Erythroblast (primary cell): ENCODE data around the gene PLXNA2.
A peak's percentile ranks its signal among the peaks of the same experiment; 100 is the strongest.

Experiments
- DNase-seq, 2 experiments: peaks; one replicate each; lab custom pipeline; 2025; lab: John Stamatoyannopoulos, UW
- GATA1 ChIP-seq: IDR thresholded peaks from 2 replicates; pipeline ENCODE4 v1.6.1; 2011; ENCODE audit warnings: low read depth, mild to moderate bottlenecking, control low read depth, low read length, moderate library complexity
- POLR2A ChIP-seq: IDR thresholded peaks from 2 replicates; pipeline ENCODE4 v1.6.1; 2011; ENCODE audit warnings: mild to moderate bottlenecking, low read length

PLXNA2 gene, protein sequence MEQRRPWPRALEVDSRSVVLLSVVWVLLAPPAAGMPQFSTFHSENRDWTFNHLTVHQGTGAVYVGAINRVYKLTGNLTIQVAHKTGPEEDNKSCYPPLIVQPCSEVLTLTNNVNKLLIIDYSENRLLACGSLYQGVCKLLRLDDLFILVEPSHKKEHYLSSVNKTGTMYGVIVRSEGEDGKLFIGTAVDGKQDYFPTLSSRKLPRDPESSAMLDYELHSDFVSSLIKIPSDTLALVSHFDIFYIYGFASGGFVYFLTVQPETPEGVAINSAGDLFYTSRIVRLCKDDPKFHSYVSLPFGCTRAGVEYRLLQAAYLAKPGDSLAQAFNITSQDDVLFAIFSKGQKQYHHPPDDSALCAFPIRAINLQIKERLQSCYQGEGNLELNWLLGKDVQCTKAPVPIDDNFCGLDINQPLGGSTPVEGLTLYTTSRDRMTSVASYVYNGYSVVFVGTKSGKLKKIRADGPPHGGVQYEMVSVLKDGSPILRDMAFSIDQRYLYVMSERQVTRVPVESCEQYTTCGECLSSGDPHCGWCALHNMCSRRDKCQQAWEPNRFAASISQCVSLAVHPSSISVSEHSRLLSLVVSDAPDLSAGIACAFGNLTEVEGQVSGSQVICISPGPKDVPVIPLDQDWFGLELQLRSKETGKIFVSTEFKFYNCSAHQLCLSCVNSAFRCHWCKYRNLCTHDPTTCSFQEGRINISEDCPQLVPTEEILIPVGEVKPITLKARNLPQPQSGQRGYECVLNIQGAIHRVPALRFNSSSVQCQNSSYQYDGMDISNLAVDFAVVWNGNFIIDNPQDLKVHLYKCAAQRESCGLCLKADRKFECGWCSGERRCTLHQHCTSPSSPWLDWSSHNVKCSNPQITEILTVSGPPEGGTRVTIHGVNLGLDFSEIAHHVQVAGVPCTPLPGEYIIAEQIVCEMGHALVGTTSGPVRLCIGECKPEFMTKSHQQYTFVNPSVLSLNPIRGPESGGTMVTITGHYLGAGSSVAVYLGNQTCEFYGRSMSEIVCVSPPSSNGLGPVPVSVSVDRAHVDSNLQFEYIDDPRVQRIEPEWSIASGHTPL (N-terminal part only)

DNA sequence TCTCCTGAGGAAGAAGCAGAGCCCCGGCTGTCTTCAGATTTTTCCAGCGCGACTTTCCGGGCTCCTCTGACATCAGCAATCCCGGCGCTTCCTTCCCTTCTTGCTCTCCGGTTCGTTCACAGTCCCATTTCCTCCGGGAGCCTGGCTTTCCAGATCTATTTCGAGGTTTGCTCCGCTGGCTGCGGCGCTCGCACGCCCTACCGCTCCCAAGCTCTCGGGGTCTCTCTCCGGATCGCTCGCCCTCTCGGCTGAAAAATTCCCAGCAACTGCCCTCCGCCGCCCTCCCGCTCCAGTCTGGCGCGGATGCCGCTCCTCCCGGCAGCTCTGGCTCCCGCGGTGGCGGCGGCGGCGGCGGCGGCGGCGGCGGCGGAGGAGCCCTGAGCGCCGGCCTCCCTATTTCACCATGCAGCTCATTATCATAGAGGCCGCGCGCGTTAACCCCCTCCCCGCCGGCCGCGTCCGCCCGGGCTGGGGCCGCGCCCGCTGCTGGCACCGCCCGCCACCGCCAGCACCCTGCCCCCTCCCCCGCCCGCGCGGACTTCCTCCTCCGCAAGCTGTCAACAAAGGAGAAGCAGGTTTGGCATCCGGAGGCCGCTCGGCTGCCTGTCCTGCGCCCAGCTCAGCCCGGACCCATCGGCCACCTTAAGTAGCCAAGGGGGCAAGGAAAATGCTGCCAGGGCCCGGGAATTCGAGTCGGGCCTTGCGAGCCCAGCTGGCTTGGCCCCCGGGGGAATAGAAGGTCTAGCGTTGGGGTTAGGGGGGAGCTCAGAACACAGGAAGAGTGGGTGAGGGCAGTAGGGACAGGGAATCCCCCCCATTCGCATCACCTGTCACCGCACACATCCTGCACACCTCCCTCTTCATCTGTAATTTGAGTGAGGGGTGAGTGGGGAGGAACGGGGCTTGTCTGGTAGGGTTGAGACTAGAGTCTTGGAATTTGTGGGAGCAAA, at the start of gene PLXNA2:
Gene PLXNA2, minus strand, starts transcription at position 418 of the 950 bp plus-strand sequence. CDS start 26,462 bp downstream, outside the sequence.
- no peak for TF ChIP-seq POLR2A
- TF ChIP-seq GATA1 = no peak
- DNase-seq = peak; percentile 62 to 76

DNA sequence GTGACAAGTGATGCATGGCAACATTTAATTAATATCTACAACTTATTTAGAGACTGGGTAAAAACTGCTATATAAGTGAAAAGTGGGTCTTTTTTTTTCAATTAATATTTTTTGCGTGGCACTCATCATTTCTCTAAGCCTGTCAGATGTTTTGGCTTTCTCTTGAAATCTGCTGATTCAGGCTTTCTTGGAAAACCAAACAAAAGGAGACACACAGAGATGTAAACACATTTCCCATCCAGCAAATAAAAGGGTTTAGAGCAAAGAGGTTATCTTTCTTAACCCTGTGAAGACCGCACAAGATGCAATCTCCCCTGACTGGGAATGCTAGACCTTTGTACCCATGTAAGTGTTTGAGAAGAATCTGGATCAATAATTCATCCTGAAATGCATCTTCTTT, 48.7 kb upstream of the PLXNA2 start:
- DNase-seq = no peak
- TF ChIP-seq POLR2A (no peak), GATA1 (no peak)

DNA sequence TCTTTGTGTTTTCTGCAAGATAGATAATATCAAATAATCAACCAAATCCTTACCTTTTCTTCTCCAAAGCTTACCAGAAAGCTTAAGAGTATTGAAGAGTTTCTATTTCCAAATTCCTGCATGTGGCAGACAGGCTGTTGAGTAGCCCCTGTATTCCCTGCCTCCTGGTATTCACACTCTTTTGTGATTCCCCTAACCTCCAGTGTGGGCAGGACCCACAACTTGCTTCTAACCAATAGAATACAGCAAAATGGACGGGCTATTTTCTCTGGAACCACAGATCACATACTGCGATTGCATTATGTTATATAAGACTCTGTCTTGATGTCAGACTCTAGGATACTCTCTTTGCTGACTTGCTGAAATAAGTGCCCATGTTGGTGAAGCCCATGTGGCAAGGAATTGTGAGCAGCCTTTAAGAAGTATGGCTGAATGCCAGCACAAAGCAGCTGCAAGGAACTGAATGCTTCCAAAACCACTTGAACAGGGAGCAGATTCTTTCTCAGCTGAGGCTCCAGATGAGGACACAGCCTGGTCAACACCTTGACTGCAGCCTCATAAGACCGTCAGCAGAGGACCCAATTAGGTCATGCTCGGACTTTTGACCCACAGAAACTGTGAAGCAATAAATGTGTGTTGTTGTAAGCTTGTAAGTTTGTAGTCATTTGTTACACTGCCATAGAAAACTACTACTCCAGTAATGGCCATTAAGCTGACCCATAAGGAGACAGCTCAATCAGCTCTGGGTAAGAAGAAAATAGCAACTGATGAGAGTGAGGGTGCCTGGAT, 47.9 kb upstream of the PLXNA2 start:
- no peak for DNase-seq
- no peak for TF ChIP-seq POLR2A
- no peak for TF ChIP-seq GATA1

DNA sequence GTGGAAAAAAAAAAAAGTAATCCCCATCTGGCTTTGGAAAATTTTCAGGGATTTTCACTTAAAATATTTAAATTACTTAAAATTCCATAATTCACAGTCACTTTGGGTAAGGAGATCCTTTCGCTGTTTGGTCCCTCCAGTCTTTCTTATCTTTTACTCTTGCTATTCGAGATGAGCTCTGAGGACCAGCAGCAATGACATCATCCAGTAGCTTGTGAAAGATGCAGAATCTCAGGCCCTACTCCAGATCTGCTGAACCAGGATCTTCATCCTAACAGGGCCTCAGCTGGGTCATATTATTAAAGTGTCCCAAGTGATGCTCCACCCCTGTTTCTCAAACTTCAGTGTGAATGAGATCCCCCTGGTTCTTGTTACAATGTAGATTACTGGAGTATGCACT, 46.9 kb upstream of the PLXNA2 start:
- TF ChIP-seq POLR2A = no peak
- no peak for TF ChIP-seq GATA1
- DNase-seq = no peak

DNA sequence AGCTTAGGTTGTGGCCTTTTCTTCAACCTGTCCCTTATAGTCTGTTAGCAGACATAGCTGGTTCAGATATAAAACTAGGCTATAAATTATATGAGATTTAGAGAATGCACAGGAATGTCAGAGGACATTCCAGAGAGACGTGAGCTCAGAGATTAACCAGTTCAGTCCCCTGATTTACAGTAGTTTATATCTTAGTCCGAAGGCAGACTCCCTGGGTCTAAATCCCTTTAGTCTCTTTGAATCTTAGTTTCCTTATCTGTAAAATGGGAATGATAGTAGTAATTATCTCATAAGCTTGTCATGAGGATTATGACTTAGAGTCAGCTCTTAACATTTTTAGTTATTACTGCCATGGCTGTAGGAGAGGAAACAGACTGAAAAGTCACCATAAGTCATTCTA, 45.5 kb upstream of the PLXNA2 start:
- TF ChIP-seq GATA1 = no peak
- no peak for TF ChIP-seq POLR2A
- DNase-seq = no peak

DNA sequence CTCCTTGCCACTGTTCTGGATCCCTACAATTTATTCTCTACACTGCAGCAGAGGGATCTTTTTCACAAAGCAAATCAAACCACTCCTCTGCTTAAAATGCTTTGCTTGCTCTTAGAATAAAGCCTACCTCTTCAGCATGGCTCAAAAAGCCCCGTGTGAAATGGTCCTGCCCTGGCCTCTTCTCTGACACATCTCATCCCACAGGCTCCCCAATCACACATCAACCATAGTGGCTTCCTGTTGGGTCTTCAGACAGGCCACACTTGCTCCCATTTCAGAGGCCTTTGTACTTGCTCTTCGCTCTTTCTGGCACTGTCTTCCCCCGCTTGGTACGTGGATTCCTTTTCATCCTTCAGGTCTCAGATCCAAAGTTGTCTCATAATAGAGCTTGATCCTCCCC, 44.3 kb upstream of the PLXNA2 start:
- TF ChIP-seq POLR2A = no peak
- TF ChIP-seq GATA1 = no peak
- DNase-seq = no peak

DNA sequence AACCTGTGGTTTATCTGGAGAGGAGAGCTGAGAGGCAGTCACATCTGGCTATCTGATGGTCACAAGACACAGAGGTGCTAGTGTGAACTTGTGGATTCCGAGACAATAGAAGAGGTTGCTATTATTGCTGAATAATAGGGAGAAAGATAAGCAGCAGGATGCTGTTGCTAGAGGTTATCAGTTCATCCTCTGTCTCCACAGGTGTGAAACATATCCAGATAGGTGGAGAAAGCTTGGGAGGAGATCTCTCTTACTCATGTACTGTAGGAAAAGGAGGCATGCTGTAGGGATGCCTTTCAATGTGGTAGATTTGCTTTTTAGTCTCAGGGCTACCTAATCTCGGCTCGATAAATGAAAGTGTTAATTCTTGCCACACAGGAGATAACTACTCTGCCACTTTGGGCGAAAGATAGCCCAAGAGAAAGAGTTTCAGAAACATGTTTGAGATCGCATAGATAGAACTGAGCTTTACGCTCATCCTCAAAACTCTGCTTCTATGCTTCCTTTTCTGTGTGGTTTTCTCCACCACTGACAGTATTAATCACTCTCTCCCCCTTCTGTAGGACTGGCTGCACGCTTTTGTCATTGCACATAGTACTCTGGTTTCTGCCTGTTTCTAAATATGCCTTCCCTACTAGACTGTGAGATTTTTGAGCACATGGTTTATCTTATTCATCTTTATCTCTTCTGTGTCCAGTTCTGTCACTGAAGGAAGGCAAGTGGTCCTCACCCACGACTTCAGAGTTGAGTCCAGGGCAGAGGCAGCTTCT, 36.7 kb upstream of the PLXNA2 start:
- no peak for DNase-seq
- no peak for TF ChIP-seq GATA1
- TF ChIP-seq POLR2A = no peak

DNA sequence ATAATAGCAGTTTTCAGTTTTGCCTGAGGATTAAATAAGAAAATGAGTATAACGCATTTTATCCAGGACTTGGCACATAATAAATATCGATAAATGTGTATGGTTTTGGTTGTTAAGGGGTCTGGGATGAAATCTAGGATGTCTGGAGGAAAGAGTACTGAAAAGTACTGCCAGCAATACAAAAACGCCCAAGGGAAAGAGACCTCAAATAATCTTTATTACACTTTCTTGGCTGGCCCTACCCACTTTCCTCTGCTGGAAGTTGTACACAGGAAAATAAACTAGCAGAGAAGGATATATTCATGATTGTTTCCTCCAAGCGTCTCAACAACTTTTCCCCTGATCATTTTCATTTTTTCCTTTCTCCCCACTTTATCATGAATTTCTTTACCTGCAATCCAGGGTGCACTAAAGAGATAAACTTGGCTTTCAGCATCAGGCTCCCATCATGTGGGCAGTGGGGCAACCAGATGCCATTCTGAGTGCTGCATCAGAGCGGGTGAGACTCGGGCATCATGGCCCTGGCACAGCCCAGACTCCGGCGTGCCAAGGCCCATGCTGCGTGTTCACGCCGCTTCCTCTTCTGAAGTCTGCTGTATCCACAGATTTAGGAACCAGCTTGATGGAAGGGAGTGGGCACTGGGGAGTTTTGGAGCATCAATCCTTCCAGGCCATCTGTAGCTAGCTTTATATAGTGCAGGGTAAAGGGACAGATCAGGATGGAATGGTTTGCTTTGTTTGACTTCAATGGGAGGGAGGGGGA, 35.8 kb upstream of the PLXNA2 start:
- TF ChIP-seq GATA1 (no peak), POLR2A (no peak)
- no peak for DNase-seq

DNA sequence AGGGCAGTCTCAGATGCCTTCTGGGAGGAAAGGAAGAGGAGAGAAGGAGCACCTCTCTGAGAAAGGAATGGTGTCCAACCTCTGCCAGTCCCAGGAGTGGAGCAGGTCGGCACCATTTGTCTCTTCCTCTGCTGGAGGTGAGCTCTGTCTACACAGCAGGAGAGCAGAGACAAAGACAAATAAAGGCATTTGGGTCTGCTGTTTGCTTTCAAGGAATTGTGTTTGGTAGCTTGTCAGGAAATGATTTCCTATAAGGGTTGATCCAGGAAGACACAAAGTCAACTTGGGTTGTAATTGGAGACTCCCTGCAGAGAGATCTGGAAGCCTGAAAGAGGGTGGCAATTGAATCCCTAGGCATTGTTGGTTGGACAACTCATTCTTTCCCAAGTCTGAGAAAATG, 34.5 kb upstream of the PLXNA2 start:
- TF ChIP-seq POLR2A (no peak), GATA1 (no peak)
- DNase-seq = no peak

DNA sequence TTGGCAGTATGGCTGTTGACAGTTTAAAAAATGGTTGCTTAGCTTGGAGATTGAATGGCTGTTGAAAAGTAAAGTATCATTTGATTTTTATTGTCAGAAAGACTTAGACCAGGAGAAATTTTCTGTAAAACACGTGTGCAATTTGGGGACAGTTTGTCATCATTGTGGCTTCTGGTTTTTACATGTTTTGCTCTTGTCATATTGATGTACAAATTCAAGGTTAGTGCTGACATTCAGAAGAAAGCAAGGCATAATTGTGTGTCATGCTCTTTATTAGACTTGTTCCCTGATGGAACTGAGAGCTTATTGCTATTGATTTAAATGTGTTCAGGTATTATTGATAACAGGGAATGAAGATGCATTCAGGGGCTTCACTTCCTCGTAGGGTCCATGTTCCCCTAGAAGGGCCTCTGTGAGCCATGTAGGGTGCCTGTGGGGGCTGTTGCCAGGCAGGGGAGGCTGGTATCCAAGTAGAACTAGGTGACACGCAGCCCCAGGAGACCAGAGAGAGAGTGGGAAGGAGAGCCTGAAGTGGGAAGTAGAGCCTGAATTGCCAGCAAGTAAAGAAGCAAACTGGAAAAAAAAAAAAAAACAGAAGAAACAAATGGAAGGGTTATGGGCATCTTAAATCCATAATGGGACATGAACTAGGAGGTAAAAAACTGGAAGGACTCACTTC, 32.7 kb upstream of the PLXNA2 start:
- TF ChIP-seq GATA1 (no peak), POLR2A (no peak)
- DNase-seq = no peak
